T-cell (primary cell): ENCODE data around the gene ZDHHC14. TPM values are rescaled to one million over a fixed set of nuclear protein-coding genes. Genes with fewer than 3 reads are reported as not detected.
"Not testable (repeated sequence)": the region's sequence is repeated elsewhere in the genome, so short reads cannot be mapped to it uniquely, and the experiment has no call there.

Experiments
- ATAC-seq, 4 experiments: fragments of 200-7000 bp in 3 of 4; fragments of 150-1000 bp in 1 of 4; cut with Tn5 transposase; replicated peaks in 1 of 4; 1 replicate in 3 of 4; 2 replicates in 1 of 4; pipeline ENCODE4 v1.10.0; 2021; ENCODE audit warnings: moderate library complexity in 3 of 4, mild to moderate bottlenecking in 2 of 4, moderate number of reproducible peaks in 1 of 4
- CTCF ChIA-PET, 2 donors: fragments of 300-600 bp; sonication (Branson Sonifier 250); formaldehyde crosslinking; loops; one replicate each; lab custom pipeline; 2022; ENCODE audit warnings: antibody characterized with exemption in 2 of 2; lab: Charles Lee
- POLR2A ChIA-PET, 2 donors: fragments of 300-600 bp; sonication (Branson Sonifier 250); formaldehyde crosslinking; loops; one replicate each; lab custom pipeline; 2022; ENCODE audit warnings: antibody characterized with exemption in 2 of 2; lab: Charles Lee
- DNase-seq, 35 experiments: peaks; one replicate each; pipeline versions ENCODE4 v3.0.0 to v3.0.0-alpha.2; 2013 to 2023
- H3K27ac ChIP-seq: one replicate; pipeline ENCODE4 v1.5.1; 2013; ENCODE audit warnings: low read length
- H3K27me3 ChIP-seq, 2 experiments: replicated peaks in 1 of 2; 1 replicate in 1 of 2; 2 replicates in 1 of 2; pipeline versions ENCODE4 v1.6.1 to v1.7.0; 2013; ENCODE audit warnings: low read length in 1 of 2, mixed read lengths in 1 of 2; ENCODE audit not compliant: control insufficient read depth in 2 of 2, insufficient read depth in 2 of 2; ENCODE audit errors: extremely low read depth in 1 of 2
- H3K36me3 ChIP-seq, 2 donors: 1 replicate in 1 of 2; 2 replicates in 1 of 2; pipeline versions ENCODE4 v1.6.1 to v1.7.0; 2013; ENCODE audit warnings: low read length in 1 of 2; ENCODE audit not compliant: control insufficient read depth in 2 of 2, insufficient read depth in 1 of 2; ENCODE audit errors: extremely low read depth in 1 of 2
- H3K4me1 ChIP-seq, 2 experiments: 1 replicate in 1 of 2; 2 replicates in 1 of 2; pipeline versions ENCODE4 v1.6.1 to v1.7.0; 2013; ENCODE audit warnings: low read length in 2 of 2, mixed read lengths in 1 of 2; ENCODE audit not compliant: insufficient read depth in 2 of 2, control insufficient read depth in 1 of 2; ENCODE audit errors: extremely low read depth in 1 of 2
- H3K4me3 ChIP-seq, 2 donors: 1 replicate in 1 of 2; 2 replicates in 1 of 2; pipeline versions ENCODE4 v1.5.1 to v1.7.0; 2013; ENCODE audit warnings: mild to moderate bottlenecking in 2 of 2, low read length in 1 of 2, moderate library complexity in 1 of 2; ENCODE audit not compliant: control insufficient read depth in 1 of 2; ENCODE audit errors: extremely low read depth in 1 of 2
- H3K9me3 ChIP-seq: 2 replicates; pipeline ENCODE4 v1.7.0; 2013
- H3K27ac Mint-ChIP-seq, 2 donors: one replicate each; pipeline ENCODE4 v1.8.0; 2020 to 2021; ENCODE audit warnings: mild to moderate bottlenecking in 2 of 2, mixed read lengths in 2 of 2
- H3K27me3 Mint-ChIP-seq, 2 donors: one replicate each; pipeline ENCODE4 v1.8.0; 2021 to 2022; ENCODE audit warnings: mixed read lengths in 2 of 2
- H3K36me3 Mint-ChIP-seq: one replicate; pipeline ENCODE4 v1.8.0; 2021; ENCODE audit warnings: mixed read lengths
- H3K4me1 Mint-ChIP-seq, 3 donors: one replicate each; pipeline ENCODE4 v1.8.0; 2020 to 2022; ENCODE audit warnings: mixed read lengths in 3 of 3, mild to moderate bottlenecking in 1 of 3
- H3K4me3 Mint-ChIP-seq, 3 donors: one replicate each; pipeline ENCODE4 v1.8.0; 2020 to 2022; ENCODE audit warnings: mild to moderate bottlenecking in 3 of 3, mixed read lengths in 3 of 3, moderate library complexity in 3 of 3
- H3K9me3 Mint-ChIP-seq, 3 donors: one replicate each; pipeline ENCODE4 v1.8.0; 2020 to 2022; ENCODE audit warnings: mixed read lengths in 3 of 3
- WGBS: methylation state at CpG from one replicate; pipeline ENCODE4 v1.1.5; 2013; ENCODE audit warnings: missing lambda C conversion rate; ENCODE audit not compliant: insufficient coverage; 5-methylcytosine and 5-hydroxymethylcytosine counted together
- total RNA-seq, 35 experiments: library from RNA in 6 of 35; stranded (reverse) in 6 of 35; fragments of 120-200 nt in 1 of 35; gene quantifications; one replicate each; pipeline versions ENCODE4 v1.2.1 to v1.2.4 and lab custom pipeline; 2013 to 2026

The ZDHHC14 gene
- total RNA-seq, 5 donors from 2014 or later (not counting 1 experiment from before 2014, with no cell fraction given): 2.1 to 3.7 (median 2.6) TPM

DNA sequence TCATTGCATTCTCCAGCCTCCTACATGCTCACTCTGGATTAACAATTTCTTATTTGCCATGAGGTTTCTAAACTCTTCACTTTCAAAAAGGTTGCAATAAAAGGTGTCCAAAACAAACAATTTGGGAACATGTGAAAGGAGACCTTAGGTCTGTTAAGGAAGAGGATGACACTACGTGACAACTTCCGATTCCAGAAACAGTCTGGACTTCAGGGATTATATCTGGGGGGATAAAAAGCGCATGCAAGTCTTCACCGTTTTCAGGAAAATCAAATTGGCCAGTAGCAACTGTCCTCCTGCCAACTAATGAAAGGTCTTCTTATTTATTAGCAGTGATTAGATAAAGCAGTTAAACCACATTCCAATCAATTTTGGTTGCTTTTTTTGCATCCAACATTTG, 1.8 kb downstream of the ZDHHC14 start:
- H3K4me3 Mint-ChIP-seq: peak overlapping the region; percentile 78 to 86 (median 84)
- no peak for ATAC-seq
- Histone ChIP-seq H3K9me3 (no peaks in the 10 kb centered on the region), H3K27ac (no peak overlapping the region), H3K27me3 (peaks cover 0 to 6% of the 10 kb centered on the region in 2 experiments), H3K4me1 (peaks cover 7 to 16% of the 10 kb centered on the region in 2 experiments), H3K4me3 (peak overlapping the region in 1 of 2 donors; percentile 74), H3K36me3 (no peaks in the 10 kb centered on the region)
- DNase-seq: no peak
- ChIA-PET CTCF (interaction anchor here in 1 of 2 donors (1.0 kb wide), 1 partner anchor 62 kb away, joined by 3 read pairs; no protein-coding TSS in a partner anchor), POLR2A (interaction anchor here in 1 of 2 donors (0.6 kb wide), 1 partner anchor 19 kb away, joined by 3 read pairs; no protein-coding TSS in a partner anchor)
- no peaks in the 10 kb centered on the region for H3K36me3 Mint-ChIP-seq
- no peaks in the 10 kb centered on the region for H3K9me3 Mint-ChIP-seq
- peak overlapping the region; percentile 49 to 62 for H3K27ac Mint-ChIP-seq
- H3K27me3 Mint-ChIP-seq: peaks cover 0 to 5% of the 10 kb centered on the region in 2 donors
- 100% methylated on average over 1 of the region's 4 CpGs for WGBS
- peaks cover 24 to 27% (median 26%) of the 10 kb centered on the region in 3 donors for H3K4me1 Mint-ChIP-seq

DNA sequence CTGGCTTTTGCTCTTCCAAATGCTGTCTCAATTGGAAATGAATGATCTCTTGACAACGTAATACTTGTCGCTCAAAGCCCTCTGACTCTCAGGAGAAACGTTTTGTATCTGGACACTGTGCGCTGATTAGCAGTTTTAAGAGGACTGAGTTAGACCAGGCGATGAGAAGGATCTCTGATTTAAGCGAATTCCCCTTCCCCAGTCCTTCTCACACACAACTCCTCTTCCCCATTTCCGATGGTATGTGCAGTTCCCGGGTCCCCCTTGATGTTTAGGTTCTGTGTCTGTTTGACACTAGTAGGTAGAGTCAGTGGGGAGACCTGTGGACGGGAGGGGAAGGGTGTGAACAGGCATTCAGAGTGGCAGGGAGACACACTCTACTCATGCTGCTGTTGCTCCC, 2.5 kb downstream of the ZDHHC14 start:
- Mint-ChIP-seq H3K4me3 (peak overlapping the region; percentile 14 to 86 (median 84)), H3K36me3 (no peaks in the 10 kb centered on the region), H3K4me1 (peaks cover 24 to 27% (median 26%) of the 10 kb centered on the region in 3 donors), H3K27me3 (peaks cover 0 to 5% of the 10 kb centered on the region in 2 donors), H3K9me3 (no peaks in the 10 kb centered on the region), H3K27ac (no peak overlapping the region)
- 100% methylated on average over 4 of the region's 9 CpGs for WGBS
- no peak for ATAC-seq
- Histone ChIP-seq H3K4me3 (no peak overlapping the region), H3K36me3 (no peaks in the 10 kb centered on the region), H3K9me3 (no peaks in the 10 kb centered on the region), H3K4me1 (peaks cover 7 to 16% of the 10 kb centered on the region in 2 experiments), H3K27ac (no peak overlapping the region), H3K27me3 (peaks cover 0 to 6% of the 10 kb centered on the region in 2 experiments)
- DNase-seq: no peak
- CTCF ChIA-PET: interaction anchor here in 1 of 2 donors (1.0 kb wide), 1 partner anchor 63 kb away, joined by 3 read pairs; no protein-coding TSS in a partner anchor
- POLR2A ChIA-PET: interaction anchor here in 1 of 2 donors (0.5 kb wide), 1 partner anchor 363 kb away, joined by 3 read pairs; no protein-coding TSS in a partner anchor

DNA sequence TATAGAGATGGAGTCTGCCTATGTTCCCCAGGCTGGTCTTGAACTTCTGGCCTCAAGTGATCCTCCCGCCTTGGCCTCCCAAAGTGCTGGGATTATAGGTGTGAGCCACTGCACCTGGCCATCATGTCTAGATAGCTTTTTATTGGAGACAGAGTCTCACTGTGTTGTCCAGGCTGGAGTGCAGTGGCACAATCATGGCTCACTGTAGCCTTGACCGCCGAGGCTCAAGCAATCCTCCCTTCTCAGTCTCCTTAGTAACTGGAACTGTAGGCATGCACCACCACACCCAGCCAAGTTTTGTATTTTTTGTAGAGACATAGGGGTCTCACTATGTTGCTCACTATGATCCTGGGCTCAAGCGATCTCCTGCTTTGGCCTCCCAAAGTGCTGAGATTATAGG, 4.0 kb downstream of the ZDHHC14 start:
- DNase-seq, POLR2A ChIA-PET, H3K4me3 ChIP-seq, H3K27me3 Mint-ChIP-seq, H3K4me3 Mint-ChIP-seq, H3K27ac Mint-ChIP-seq, H3K36me3 Mint-ChIP-seq, H3K27ac ChIP-seq, H3K9me3 ChIP-seq, H3K9me3 Mint-ChIP-seq, H3K36me3 ChIP-seq, ATAC-seq, H3K27me3 ChIP-seq: not testable (repeated sequence)
- peaks cover 7 to 11% of the 10 kb centered on the region in 2 experiments for H3K4me1 ChIP-seq
- 100% methylated on average over 1 of the region's 4 CpGs for WGBS
- H3K4me1 Mint-ChIP-seq: peaks cover 17 to 19% (median 17%) of the 10 kb centered on the region in 3 donors
- CTCF ChIA-PET: interaction anchor here in 1 of 2 donors (1.0 kb wide), 1 partner anchor 60 kb away, joined by 4 read pairs; no protein-coding TSS in a partner anchor

DNA sequence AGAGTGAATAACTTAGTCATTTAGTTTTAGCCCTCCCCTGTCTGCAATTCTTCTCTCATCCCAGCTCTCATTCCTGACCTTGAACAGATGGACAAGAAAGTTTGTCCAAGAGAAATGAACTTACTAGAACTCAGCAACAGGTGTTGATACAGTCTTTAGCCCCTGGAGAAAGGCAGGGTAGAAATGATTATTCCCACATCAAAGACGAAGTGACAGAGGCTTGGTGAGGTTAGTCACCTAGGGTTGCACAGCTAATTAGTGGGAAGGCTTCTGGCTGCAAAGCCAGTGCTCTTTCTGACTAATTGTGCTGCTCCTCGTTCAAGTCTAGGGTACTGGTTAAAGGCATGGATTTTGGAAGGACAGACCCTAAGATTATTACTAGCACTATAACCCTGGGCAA, 4.5 kb downstream of the ZDHHC14 start:
- DNase-seq: no peak
- peaks cover 16 to 19% (median 17%) of the 10 kb centered on the region in 3 donors for H3K4me1 Mint-ChIP-seq
- Histone ChIP-seq H3K36me3 (no peaks in the 10 kb centered on the region), H3K9me3 (peaks cover 3% of the 10 kb centered on the region), H3K27ac (no peak overlapping the region), H3K4me1 (peaks cover 7 to 11% of the 10 kb centered on the region in 2 experiments), H3K4me3 (no peak overlapping the region), H3K27me3 (peaks cover 0 to 6% of the 10 kb centered on the region in 2 experiments)
- 20% methylated on average over 1 of the region's 2 CpGs for WGBS
- H3K36me3 Mint-ChIP-seq: peaks cover 4% of the 10 kb centered on the region
- H3K9me3 Mint-ChIP-seq: peaks cover 0 to 6% (median 6%) of the 10 kb centered on the region in 3 donors
- ATAC-seq: no peak
- no peak overlapping the region for H3K27ac Mint-ChIP-seq
- ChIA-PET POLR2A (no interaction called here), CTCF (interaction anchor here in 1 of 2 donors (1.0 kb wide), 1 partner anchor 61 kb away, joined by 4 read pairs; no protein-coding TSS in a partner anchor)
- no peak overlapping the region for H3K4me3 Mint-ChIP-seq
- H3K27me3 Mint-ChIP-seq: peaks cover 0 to 5% of the 10 kb centered on the region in 2 donors

DNA sequence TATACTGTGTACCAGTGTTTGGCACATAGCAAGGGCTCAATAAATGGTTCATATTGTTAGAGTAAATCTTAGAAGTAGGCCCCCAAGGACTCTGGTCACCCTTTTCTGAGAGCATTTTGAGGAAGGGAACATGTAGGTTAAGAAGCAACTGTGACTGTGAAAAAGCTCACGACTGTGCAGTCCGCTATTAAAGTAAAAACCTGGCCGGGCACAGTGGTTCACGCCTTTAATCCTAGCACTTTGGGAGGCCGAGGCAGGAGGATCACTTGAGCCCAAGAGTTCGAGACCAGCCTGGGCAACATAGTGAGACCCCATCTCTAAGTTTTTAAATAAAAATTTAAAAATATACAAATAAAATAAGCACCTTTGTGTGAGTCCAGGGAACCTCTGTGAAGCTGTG, 5.0 kb downstream of the ZDHHC14 start:
- POLR2A ChIA-PET: no interaction called here
- H3K36me3 Mint-ChIP-seq: peaks cover 6% of the 10 kb centered on the region

DNA sequence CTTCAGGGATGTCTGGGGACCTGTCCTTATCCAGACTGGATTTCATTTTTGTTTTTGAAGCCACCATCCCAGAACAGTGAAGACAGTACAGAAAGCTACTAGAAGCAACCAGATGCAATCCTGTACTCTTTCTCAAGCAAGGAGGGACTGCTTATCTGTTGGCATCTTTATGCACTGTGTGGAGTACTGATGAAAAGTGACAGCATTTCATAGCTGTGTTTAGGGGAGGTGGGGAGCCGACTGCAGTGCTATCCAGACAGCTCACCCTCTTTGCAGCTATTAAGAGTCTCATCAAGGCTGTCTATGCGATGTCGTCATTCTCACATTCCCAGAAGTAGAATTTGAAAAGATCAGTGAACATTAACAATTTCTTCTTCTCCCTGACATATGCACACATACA, 5.5 kb downstream of the ZDHHC14 start:
- peaks cover 16 to 19% (median 17%) of the 10 kb centered on the region in 3 donors for H3K4me1 Mint-ChIP-seq
- ChIA-PET CTCF (no interaction called here), POLR2A (no interaction called here)
- peaks cover under 1 to 14% (median 9%) of the 10 kb centered on the region in 3 donors for H3K9me3 Mint-ChIP-seq
- peaks cover 0 to 6% of the 10 kb centered on the region in 2 experiments for H3K27me3 ChIP-seq
- H3K27ac ChIP-seq: no peak overlapping the region
- no peaks in the 10 kb centered on the region for H3K36me3 ChIP-seq
- peaks cover 7% of the 10 kb centered on the region for H3K36me3 Mint-ChIP-seq
- H3K4me1 ChIP-seq: peaks cover 7 to 11% of the 10 kb centered on the region in 2 experiments
- H3K4me3 ChIP-seq: no peak overlapping the region
- WGBS: no CpG with 5 or more reads among the region's 3 CpGs
- ATAC-seq (no peak), DNase-seq (no peak)
- H3K27ac Mint-ChIP-seq: no peak overlapping the region
- no peak overlapping the region for H3K4me3 Mint-ChIP-seq
- peaks cover 0 to 5% of the 10 kb centered on the region in 2 donors for H3K27me3 Mint-ChIP-seq
- H3K9me3 ChIP-seq: peaks cover 3% of the 10 kb centered on the region

More for the DNA sequence above, 5.0 kb downstream of the ZDHHC14 start:
- Mint-ChIP-seq H3K27me3 (peaks cover 0 to 5% of the 10 kb centered on the region in 2 donors), H3K9me3 (peaks cover 0 to 10% (median 9%) of the 10 kb centered on the region in 3 donors), H3K4me1 (peaks cover 16 to 19% (median 17%) of the 10 kb centered on the region in 3 donors), H3K27ac (no peak overlapping the region), H3K4me3 (no peak overlapping the region)
- Histone ChIP-seq H3K36me3 (no peaks in the 10 kb centered on the region), H3K27me3 (peaks cover 0 to 6% of the 10 kb centered on the region in 2 experiments), H3K4me3 (no peak overlapping the region), H3K27ac (no peak overlapping the region), H3K9me3 (peaks cover 3% of the 10 kb centered on the region), H3K4me1 (peaks cover 7 to 11% of the 10 kb centered on the region in 2 experiments)
- DNase-seq: no peak
- WGBS: 100% methylated on average over 1 of the region's 6 CpGs
- ATAC-seq: no peak
- CTCF ChIA-PET: no interaction called here
